TTC549 (cell line): ENCODE results near the gene TRIM5.
"Not testable (repeated sequence)": the region's sequence is repeated elsewhere in the genome, so short reads cannot be mapped to it uniquely, and the experiment has no call there.

Experiments used
- FAIRE-seq: peaks from 2 replicates; lab custom pipeline; 2012; peaks lifted over from hg19 to GRCh38; lab: Jason Lieb, UNC

TRIM5 gene, protein sequence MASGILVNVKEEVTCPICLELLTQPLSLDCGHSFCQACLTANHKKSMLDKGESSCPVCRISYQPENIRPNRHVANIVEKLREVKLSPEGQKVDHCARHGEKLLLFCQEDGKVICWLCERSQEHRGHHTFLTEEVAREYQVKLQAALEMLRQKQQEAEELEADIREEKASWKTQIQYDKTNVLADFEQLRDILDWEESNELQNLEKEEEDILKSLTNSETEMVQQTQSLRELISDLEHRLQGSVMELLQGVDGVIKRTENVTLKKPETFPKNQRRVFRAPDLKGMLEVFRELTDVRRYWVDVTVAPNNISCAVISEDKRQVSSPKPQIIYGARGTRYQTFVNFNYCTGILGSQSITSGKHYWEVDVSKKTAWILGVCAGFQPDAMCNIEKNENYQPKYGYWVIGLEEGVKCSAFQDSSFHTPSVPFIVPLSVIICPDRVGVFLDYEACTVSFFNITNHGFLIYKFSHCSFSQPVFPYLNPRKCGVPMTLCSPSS

DNA sequence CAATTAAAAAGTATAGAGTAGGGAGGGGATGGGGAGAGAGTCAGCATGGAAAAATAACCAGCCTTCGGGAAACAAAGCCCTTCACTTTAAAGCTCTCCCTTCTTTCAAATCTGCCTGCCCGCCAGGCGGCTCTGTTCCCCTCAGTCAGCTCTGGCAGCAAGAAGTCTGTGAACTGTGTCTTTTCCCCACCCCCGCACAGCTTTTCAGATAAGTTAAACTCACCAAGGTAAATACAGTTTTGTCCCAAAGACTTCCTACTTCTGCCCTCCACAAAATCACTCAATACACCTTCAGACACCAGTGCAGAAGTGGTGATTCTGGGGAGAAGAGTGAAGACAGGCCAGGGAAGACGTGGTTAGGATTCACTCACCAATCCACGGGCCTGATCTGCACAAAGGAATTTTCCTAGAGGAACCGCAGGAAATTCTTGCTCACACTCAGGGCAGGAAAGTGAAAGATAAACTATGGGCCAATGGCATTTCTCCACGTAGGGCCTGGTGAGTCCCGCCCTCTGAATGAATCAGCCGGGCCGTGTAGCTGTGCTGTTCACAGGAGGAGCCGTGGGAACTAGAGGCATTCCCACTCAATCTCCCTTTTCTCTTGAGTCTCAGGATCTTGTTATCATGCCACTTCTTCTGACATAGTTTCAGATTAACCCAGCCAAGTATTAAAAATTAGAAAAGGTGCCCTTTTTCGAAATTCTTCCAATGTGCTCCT, at the start of gene TRIM5:
TSS of gene TRIM5 (minus strand) at position 429 of the 717 bp plus-strand sequence. CDS start 4,897 bp downstream, outside the sequence.
- FAIRE-seq = peak; percentile 74

DNA sequence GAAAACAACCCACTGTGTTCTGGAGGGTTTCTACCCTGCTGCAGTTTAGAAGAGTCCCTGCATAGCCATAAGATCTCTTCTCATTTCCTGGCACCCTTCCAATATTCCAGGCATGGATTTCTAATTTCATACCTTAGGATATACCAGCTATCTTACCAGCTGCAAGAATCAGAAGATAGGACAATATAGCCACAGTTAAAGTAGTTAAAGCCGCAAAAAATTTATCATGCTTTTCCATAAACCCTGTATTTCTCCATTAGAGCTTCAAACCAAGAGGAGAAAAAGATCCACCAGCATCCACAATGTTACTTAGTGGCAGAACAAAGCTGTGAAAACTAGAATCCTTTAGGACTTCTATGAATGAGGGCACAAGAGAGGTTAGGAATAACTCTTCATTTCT, 42.8 kb upstream of the TRIM5 start:
- FAIRE-seq = no peak

DNA sequence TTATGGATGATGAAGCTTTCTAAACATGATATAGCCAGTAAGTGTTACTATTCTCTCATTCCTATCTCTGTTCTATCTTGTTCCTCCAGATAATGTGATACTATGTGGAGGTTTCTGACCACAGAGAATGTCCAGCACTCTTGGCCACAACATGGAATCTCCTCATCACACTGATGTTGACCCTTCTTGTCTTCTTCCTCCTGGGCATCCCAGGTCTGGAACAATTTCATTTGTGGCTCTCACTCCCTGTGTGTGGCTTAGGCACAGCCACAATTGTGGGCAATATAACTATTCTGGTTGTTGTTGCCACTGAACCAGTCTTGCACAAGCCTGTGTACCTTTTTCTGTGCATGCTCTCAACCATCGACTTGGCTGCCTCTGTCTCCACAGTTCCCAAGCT, 41.5 kb upstream of the TRIM5 start:
- FAIRE-seq = no peak

DNA sequence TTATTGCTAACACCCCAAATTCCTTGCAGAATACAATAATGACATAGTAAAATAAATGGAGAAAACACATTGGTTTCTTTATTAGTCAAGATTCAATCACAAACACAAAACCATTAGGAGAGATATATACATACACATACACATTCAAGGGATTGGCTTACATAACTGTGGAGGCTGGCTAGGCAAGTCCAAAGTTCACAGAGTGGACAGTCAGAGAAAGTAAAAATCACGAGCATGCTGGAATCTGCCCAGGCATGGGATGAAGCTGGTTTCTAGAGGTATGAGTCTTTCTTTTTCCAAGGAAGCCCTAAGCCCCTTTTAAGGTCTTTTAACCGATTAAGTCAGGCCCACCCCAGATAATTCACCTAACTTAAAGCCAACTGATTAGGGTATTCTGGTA, 37.7 kb upstream of the TRIM5 start:
- no peak for FAIRE-seq

DNA sequence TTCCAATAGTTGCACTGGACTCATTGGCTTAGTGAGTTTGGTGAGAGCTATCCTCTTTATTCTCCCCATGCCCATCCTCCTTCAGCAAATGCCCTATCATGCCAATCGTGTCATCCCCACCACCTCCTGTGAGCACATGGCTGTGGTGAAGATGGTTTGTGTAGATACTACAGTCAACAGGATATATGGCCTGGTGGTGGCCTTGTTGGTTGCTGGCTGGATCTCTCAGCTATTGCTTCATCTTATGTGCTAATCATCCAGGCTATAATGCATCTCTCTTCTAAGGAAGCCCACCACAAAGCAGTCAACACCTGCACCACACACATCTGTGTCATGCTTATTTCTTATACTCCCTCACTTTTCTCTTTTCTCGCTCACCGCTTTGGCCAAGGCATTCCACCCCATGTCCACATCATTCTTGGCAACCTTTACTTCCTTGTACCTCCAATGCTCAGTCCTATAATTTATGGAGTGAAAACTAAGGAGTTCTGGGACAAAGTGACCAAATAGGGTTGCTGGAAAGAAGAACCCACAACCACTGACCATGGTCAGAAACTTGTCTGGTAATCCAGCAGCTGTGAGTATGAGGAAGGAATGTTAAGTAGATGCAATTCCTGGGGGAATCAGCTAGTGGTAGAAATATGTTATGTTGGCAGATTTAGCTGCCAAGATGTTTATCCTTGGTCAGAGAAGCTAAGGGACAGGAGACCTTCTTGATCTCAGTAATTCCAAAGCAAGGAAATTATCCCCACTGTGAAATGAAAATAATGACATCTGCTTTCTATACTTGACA, 35.0 kb upstream of the TRIM5 start:
- no peak for FAIRE-seq

DNA sequence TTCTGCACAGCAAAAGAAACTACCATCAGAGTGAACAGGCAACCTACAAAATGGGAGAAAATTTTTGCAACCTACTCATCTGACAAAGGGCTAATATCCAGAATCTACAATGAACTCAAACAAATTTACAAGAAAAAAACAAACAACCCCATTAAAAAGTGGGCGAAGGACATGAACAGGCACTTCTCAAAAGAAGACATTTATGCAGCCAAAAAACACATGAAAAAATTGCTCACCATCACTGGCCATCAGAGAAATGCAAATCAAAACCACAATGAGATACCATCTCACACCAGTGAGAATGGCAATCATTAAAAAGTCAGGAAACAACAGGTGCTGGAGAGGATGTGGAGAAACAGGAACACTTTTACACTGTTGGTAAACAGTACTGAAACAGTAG, 31.6 kb upstream of the TRIM5 start:
- FAIRE-seq = not testable (repeated sequence)

DNA sequence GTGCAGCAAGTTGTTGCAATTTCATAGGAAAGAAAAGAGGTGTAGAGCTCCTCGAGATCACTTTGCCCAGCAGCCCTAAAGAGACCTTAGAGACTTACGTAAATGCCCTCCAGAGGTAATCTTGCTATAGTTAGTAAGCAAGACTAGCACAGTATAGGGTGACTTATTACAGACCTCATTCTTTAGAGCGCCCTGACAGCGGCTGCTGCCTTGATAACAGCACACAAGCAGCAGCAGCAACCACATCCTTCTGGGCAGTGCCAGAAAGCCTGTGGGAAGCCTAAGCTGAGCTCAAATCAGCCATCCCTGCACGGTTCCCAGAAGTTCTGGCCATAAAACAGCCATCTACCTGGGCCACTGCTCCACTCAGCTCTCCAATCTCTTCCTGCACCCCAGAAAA, 28.8 kb upstream of the TRIM5 start:
- no peak for FAIRE-seq

DNA sequence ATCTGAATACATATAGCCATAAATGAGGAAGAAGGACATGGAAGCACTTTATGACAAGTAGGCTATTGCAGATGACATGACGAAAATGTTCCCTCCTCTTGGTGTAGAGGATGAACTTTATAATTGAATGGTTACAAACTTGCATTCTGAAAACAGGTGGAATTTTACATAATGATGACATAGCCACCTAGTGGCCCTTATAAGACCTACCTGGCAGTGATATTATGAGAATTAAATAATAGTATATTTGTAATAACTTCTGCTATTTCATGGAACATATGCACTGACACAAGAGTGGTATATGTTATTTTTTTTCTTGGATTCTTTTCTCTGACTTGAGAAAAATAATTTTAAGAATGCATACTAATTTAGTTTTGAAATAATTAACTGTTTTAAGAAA, 27.6 kb upstream of the TRIM5 start:
- no peak for FAIRE-seq

DNA sequence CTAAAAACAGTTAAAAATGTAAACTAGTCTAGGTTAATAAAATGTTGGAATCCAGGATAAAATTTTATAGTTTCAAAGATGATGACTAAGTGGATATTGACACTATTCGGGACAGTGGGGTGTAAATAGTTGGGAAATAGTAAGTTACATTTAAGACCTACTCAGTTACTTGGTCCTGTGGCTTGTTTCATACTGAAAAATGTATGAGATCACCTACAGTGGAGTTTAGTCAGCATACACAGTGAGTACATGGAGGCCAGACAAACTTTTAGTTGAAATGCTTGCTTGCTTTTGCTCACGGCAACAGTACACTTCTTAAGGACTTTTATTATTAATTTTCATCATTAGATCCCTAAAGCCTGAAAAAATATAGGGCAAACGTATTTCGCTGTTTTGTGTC, 20.8 kb upstream of the TRIM5 start:
- FAIRE-seq = no peak

DNA sequence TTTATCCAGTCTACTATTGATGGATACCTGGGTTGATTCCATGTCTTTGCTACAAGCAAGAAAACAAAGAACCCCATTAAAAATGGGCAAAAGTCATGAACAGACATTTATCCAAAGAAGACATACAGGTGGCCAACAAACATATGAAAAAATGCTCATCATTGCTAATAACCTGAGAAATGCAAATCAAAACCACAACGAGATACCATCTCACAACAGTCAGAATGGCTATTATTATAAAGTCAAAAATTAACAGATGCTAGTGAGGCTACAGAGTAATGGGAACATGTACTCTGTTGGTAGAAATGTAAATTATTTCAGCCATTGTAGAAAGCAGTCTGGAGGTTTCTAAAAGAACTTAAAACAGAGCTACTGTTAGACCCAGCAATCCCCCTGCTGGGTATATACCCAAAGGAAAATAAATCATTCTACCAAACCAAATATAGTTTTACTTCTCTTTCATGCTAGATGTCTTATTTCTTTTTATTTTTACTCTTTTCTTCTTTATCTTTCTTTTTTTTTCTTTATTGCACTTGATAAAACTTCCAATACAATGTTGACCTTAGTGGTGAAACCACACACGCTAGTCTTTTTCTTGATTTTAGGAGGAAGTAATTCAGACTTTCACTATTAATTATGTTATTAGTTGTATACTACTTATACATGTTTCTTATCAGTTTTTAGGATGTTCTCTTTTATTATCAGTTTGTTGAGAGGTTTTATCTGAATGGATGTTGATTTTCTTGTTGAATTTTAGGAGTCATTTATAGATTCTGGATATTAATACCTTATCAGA, 19.1 kb upstream of the TRIM5 start:
- no peak for FAIRE-seq

DNA sequence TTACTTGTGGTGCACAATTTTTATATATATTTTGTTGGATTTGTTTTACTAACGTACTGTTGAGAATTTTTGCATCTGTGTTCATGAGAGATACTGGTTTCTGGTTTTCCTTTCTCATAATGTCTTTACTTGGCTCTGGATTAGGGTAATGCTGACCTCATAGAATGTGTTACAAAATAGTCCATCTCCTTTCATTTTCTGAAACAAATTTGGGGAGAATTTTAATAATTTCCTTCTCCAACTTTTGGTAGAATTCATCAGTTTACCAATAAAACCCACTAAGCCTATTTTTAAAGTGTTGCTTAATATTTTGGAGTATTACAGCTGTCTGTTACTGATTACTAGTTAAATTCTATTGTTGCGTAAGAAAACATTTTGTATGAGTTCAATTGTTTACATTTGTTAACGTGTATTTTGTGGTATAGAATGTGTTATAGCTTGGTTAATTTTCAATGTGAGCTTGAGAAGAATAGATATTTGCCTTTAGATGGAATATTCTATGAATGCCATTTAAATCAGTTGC, 16.2 kb upstream of the TRIM5 start:
- FAIRE-seq = no peak

DNA sequence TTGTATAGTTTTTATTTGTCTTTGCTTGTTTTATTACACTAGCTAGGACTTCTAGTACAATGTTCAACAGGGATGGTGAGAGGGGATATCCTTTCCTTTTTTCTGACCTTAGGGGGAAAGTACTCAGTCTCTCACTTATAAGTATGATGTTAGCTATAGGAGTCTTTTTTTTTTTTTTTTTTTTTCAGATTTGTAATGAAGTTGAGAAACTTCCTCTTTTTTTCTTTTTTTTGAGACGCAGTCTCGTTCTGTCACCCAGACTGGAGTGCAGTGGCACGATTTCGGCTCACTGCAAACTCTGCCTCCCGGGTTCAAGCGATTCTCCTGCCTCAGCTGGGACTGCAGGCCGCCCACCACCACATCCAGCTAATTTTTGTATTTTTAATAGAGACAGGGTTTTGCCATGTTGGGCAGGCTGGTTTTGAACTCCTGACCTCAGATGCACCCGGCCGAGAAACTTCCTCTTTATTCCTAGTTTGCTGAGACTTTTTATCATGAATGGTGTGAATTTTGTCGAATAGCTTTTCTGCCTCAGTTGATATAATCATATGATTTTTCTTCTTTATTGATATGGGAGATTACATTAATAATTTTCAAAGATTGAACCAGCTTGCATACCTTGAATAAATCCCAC, 15.7 kb upstream of the TRIM5 start:
- no peak for FAIRE-seq

DNA sequence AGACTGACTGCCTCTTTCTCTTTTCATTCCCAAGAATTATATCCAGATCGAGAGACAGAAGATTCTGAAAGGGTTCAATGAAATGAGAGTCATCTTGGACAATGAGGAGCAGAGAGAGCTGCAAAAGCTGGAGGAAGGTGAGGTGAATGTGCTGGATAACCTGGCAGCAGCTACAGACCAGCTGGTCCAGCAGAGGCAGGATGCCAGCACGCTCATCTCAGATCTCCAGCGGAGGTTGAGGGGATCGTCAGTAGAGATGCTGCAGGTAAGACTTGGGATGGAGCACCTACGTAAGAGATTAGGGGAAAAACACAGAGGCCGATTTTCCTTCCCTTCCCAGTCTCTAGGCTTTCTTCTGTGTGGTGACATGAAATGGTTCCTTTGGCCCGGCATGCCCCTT, 13.4 kb upstream of the TRIM5 start:
- no peak for FAIRE-seq

DNA sequence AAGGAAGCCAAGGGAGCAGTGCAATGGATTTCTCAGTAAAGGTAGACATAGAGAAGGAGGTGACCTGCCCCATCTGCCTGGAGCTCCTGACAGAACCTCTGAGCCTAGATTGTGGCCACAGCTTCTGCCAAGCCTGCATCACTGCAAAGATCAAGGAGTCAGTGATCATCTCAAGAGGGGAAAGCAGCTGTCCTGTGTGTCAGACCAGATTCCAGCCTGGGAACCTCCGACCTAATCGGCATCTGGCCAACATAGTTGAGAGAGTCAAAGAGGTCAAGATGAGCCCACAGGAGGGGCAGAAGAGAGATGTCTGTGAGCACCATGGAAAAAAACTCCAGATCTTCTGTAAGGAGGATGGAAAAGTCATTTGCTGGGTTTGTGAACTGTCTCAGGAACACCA, 11.3 kb upstream of the TRIM5 start:
- no peak for FAIRE-seq

DNA sequence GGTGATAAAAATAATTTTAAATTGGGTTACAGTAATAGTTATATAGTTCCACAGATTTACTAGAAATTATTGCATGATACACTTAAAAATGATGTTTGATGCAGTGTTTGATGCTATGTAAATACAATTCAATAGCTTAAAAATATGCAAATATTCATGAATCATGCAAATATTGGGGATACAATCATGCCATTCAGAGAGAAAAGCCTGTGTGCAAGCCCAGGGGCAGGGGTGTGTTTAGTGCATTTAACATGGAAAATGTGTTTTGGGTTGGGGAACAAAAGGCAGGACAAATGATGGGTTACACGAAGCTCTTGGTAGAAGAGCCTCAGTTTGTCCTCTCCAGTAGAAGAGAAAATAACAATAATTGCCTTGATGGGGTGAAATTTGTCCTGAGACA, 10.7 kb upstream of the TRIM5 start:
- FAIRE-seq = no peak

DNA sequence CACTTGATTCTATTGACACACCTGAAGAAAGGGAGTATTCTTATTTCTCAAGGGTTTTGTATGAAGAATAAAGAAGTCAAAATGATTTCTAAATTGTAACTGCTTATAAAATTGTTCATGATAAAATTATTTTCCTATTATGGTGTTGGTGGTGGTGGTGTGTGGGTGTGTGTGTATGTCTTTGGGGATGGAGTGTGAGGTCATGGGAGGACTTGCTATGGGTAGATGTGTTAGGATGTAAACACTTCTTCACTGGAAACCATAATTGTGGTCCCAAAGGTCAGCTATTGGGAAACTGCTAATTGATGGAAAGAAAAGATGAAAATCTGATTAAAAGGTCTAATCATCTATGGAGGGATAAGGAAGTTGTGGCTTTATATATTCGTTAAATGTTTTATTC, 9.8 kb upstream of the TRIM5 start:
- FAIRE-seq = no peak

DNA sequence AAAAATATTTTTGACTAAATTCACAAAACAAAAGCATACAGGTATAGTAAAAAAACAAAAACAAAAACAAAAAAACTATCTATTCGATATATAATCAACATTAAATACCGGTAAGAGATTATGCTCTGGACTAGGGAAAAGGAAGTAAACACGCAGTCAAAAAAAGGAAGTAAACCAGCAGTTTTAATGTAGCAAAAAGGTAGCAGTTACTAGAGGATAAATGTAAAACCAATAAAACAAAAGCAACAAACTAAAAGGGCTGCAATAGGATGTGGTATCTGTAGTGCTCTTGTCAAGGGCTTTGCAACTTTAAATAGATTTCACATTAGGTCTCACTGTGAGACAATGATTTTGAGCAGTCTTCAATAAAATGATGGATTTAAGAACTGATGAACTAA, 7.1 kb upstream of the TRIM5 start:
- FAIRE-seq = no peak

DNA sequence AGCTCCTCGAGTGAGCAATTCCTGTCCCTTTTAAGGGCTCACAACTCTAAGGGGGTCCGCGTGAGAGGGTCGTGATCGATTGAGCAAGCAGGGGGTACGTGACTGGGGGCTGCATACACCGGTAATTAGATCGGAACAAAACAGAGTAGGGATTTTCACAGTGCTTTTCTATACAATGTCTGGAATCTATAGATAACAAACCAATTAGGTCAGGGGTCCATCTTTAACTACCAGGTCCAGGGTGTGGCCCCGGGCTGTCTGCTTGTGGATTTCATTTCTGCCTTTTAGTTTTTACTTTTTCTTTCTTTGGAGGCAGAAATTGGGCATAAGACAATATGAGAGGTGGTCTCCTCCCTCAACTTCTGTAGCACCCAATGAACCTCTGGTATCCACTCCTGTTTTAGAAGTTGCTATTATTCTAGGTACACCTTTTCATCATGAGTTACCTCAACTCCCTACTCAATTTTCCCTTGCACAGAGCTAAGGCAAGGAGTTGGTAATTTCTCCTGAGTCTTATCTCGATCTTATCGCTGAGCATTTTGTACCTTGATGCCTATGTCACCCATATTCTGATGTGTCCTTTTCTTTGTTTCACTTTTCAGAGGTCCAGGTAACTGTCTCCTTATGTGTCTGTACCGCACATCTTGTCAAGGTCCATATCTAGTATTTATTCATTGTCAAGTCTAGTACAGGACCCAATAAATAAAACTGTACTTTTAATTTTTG, 6.5 kb upstream of the TRIM5 start:
- not testable (repeated sequence) for FAIRE-seq

DNA sequence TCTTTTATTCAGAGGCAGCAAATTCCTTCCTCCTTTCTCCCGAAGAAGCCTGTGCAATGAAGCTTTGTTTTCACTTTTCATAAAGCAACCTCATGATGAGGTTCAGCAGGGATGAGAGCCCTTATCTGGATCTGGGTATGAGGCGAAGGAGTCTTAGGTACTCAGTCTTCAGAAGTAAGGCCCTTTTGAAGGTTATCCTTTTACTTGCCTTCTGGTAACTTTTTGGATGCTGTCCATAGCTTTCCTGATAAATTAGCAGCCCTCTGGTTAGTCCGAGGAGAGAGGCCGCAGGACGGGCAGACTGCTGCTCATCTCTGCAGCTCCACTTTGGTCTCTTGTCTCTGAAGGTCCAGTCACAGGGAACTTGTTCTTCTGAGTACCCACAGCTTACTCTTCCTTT, 5.9 kb upstream of the TRIM5 start:
- FAIRE-seq = no peak

DNA sequence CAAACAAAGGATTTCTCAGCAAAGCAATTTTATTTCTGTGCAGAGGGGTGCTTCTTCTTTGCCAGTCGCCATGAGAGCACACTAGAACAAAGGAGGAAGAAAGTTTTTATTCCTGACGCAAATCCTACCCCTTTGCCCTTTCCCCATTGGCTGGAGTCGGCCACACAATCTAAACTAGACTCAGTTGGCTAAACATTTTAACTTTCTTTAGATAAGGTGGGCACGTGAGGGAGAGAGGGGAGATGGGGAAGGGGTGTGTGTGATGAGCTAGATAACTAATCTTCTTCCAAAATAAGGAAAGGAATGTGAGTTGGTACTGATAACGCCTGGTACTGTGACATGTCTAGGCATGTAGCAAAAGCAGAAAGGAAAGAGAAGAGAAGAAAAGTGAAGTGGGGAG, 5.3 kb upstream of the TRIM5 start:
- FAIRE-seq = no peak

DNA sequence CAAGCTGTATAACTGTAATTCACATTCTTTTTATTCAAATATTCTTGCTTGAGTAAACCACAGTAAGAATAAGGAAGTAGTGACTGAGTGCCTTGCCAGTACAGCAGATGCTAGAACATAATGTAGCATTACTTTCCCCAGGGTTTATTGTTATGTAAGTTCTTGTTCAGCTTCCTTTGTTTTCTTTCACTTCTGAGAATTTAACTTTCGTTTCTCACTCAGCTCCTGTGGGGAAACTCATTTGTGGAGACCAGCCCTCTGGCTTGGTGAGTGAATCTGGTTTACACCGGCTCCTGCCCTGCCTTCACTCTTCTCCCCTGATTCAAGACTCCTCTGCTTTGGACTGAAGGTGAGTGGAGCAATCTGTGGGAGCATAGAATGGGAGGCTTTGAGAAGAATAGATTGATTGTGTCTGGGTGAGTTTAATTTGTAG, 4.7 kb upstream of the TRIM5 start, which contains the start of gene TRIM22:
TSS of gene TRIM22 (plus strand) at position 240 of the 433 bp plus-strand sequence. CDS start 6,443 bp downstream, outside the sequence.
- FAIRE-seq = no peak
